ENCODE measurements around the gene MTERF4.
A peak's percentile ranks its signal among the peaks of the same experiment; 100 is the strongest.

DNA sequence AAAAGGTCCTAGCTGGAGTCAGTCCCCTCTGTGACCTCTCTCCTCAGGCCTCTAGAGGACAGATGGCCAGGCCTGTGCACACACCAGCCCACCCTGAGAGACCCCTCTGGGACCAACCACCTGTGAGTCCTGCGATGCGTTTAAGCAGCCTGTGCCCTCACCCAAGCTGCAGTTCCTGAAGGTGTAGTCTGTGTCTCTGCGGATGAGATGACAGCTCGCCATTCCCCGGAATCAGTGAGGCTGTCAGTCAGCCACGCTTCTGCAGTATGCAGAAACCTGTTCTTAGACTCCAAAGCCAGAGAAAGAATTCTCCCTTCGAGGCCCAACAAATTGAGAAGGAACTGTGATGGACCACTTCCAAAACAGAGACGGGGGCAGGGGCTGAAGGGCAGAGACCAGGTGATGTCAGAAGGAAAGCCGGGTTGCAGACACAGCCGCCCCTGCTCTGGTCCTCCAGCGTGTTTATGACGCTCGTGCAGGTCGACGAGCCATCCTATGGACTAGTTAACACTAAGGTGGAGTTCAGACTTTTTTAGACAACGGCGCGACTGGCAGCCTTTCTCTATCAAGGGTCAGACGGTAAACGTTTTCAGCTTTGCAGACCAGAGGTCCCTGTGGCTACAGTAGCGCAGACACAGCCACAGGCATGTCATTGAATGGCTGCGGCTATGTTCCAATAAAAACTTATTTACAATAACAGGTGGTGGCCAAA is 10.2 kb downstream of the MTERF4 start:
- TF ChIP-seq TAF1 (IDR thresholded peaks at IDR 0.05; ENCODE audit: low read depth, low read length) (no peak), POLR2AphosphoS5 (IDR thresholded peaks at IDR 0.05; ENCODE audit: low read depth, low read length) (peak; percentile 9; the same call in 1 of the 2 replicates)
